GM12875 (cell line): ENCODE measurements around the gene SLIT3.

Experiments used
- H3K4me3 ChIP-seq: one replicate; pipeline ENCODE4 v1.5.1; 2011; ENCODE audit warnings: low read depth, low read length, control low read depth
- CTCF ChIP-seq: IDR thresholded peaks from 2 replicates; pipeline ENCODE4 v1.5.1; 2011; ENCODE audit warnings: low read depth, mild to moderate bottlenecking, control low read depth, inconsistent platforms, low read length, moderate library complexity, borderline replicate concordance; ENCODE audit not compliant: insufficient read depth

The SLIT3 gene

GRCh38 chr5:168728546-168729211, 572.3 kb downstream of the SLIT3 start:
- no peak overlapping the region for H3K4me3 ChIP-seq
- no peak for TF ChIP-seq CTCF

GRCh38 chr5:168727547-168727946, 573.4 kb downstream of the SLIT3 start:
- no peak overlapping the region for H3K4me3 ChIP-seq

GRCh38 chr5:168726342-168726741, 574.6 kb downstream of the SLIT3 start:
- no peak overlapping the region for H3K4me3 ChIP-seq
- TF ChIP-seq CTCF = no peak

More at GRCh38 chr5:168727547-168727946, 573.4 kb downstream of the SLIT3 start:
- no peak for TF ChIP-seq CTCF

GRCh38 chr5:168724227-168724626, 576.7 kb downstream of the SLIT3 start:
- no peak overlapping the region for H3K4me3 ChIP-seq
- TF ChIP-seq CTCF = no peak

GRCh38 chr5:168723037-168723436, 577.9 kb downstream of the SLIT3 start:
- no peak overlapping the region for H3K4me3 ChIP-seq
- no peak for TF ChIP-seq CTCF

- TF ChIP-seq CTCF = no peak
- no peak overlapping the region for H3K4me3 ChIP-seq
Observed at GRCh38 chr5:168721966-168722365, 579.0 kb downstream of the SLIT3 start.

- no peak for TF ChIP-seq CTCF
Observed at GRCh38 chr5:168721002-168721753, 579.8 kb downstream of the SLIT3 start.

More at GRCh38 chr5:168721002-168721753, 579.8 kb downstream of the SLIT3 start:
- no peak overlapping the region for H3K4me3 ChIP-seq
